NCI-H2081 treated with DMSO at 0.1 percent for 48 hours (cell line): Measurements from ENCODE around the gene VPS35L.
"Not testable (repeated sequence)": the region's sequence is repeated elsewhere in the genome, so short reads cannot be mapped to it uniquely, and the experiment has no call there.

Experiments used
- DNase-seq: peaks from one replicate; lab custom pipeline; 2025; lab: John Stamatoyannopoulos, UW

The VPS35L gene

GRCh38 chr16:19711643-19712042 is 156.1 kb downstream of the VPS35L start:
- no peak for DNase-seq

GRCh38 chr16:19712418-19713058 is 157.0 kb downstream of the VPS35L start:
- DNase-seq = no peak

- DNase-seq = no peak
Observed at GRCh38 chr16:19713697-19714096, 158.2 kb downstream of the VPS35L start.

GRCh38 chr16:19715566-19715965 is 160.1 kb downstream of the VPS35L start:
- no peak for DNase-seq

GRCh38 chr16:19716183-19716582 is 160.7 kb downstream of the VPS35L start:
- DNase-seq = no peak

GRCh38 chr16:19716728-19717127 is 161.2 kb downstream of the VPS35L start:
- not testable (repeated sequence) for DNase-seq

- no peak for DNase-seq
Observed at GRCh38 chr16:19717314-19717713, 161.8 kb downstream of the VPS35L start.

- peak; percentile 43 for DNase-seq
Observed at GRCh38 chr16:19717741-19718623, 162.5 kb downstream of the VPS35L start, which contains the start of the genes IQCK and KNOP1. TSS of gene IQCK (plus strand) at chr16:19718271. CDS start at chr16:19718307, 36 bp downstream. TSS of gene KNOP1 (minus strand) at chr16:19718227. CDS start at chr16:19715035, 3,192 bp downstream.

GRCh38 chr16:19718624-19718965 is 163.1 kb downstream of the VPS35L start:
- no peak for DNase-seq

GRCh38 chr16:19722269-19722952 is 166.9 kb downstream of the VPS35L start:
- DNase-seq = no peak

- no peak for DNase-seq
Observed at GRCh38 chr16:19722981-19723380, 167.5 kb downstream of the VPS35L start.

GRCh38 chr16:19728636-19728965 is 173.1 kb downstream of the VPS35L start:
- DNase-seq = no peak

GRCh38 chr16:19733551-19733950 is 178.0 kb downstream of the VPS35L start:
- DNase-seq = no peak

- no peak for DNase-seq
Observed at GRCh38 chr16:19735074-19735867, 179.8 kb downstream of the VPS35L start.

- DNase-seq = no peak
Observed at GRCh38 chr16:19737306-19738038, 182.0 kb downstream of the VPS35L start.

- DNase-seq = no peak
Observed at GRCh38 chr16:19741354-19741753, 185.9 kb downstream of the VPS35L start.

- no peak for DNase-seq
Observed at GRCh38 chr16:19743816-19744159, 188.3 kb downstream of the VPS35L start.

GRCh38 chr16:19744670-19745069 is 189.2 kb downstream of the VPS35L start:
- DNase-seq = peak; percentile 42

- no peak for DNase-seq
Observed at GRCh38 chr16:19745286-19746010, 189.9 kb downstream of the VPS35L start.

- no peak for DNase-seq
Observed at GRCh38 chr16:19746561-19746960, 191.1 kb downstream of the VPS35L start.
